ENCODE data around the gene ANXA5. TPM values are rescaled to one million over a fixed set of nuclear protein-coding genes. Genes with fewer than 3 reads are reported as not detected.

Gene ANXA5
- total and polyA plus RNA-seq, 2 donors (not counting 1 experiment from before 2014, with no cell fraction given): 602 to 2,025 TPM

GRCh38 chr4:121726642-121727268 lies 30.0 kb upstream of the ANXA5 start:
- Histone ChIP-seq H3K4me2 (ENCODE audit: extremely low read depth, insufficient read depth, low read length) (no peak overlapping the region), H3K27me3 (ENCODE audit: control insufficient read depth, insufficient read depth, low read length) (no peaks in the 10 kb centered on the region), H3K4me1 (ENCODE audit: control insufficient read depth, extremely low read depth, insufficient read depth, low read length) (peaks cover 16% of the 10 kb centered on the region), H3K4me3 (replicated peaks in 1 of 4; ENCODE audit: control extremely low read depth in 1 of 4, insufficient read depth in 1 of 4, low read depth in 3 of 4, low read length in 4 of 4) (no peak overlapping the region), H3K27ac (ENCODE audit: insufficient read depth, low read length) (no peak overlapping the region), H3K9ac (ENCODE audit: insufficient read depth, low read length) (no peak overlapping the region), H2AFZ (ENCODE audit: low read length) (no peak overlapping the region), H4K20me1 (ENCODE audit: control insufficient read depth, extremely low read depth, insufficient read depth, low read length) (no peaks in the 10 kb centered on the region), H3K79me2 (ENCODE audit: control insufficient read depth, insufficient read depth, low read length) (no peaks in the 10 kb centered on the region), H3K36me3 (ENCODE audit: control insufficient read depth, insufficient read depth, low read length) (no peaks in the 10 kb centered on the region), H3K9me3 (ENCODE audit: control insufficient read depth, insufficient read depth, low read depth, low read length) (no peaks in the 10 kb centered on the region)
- TF ChIP-seq, protein P1, sequence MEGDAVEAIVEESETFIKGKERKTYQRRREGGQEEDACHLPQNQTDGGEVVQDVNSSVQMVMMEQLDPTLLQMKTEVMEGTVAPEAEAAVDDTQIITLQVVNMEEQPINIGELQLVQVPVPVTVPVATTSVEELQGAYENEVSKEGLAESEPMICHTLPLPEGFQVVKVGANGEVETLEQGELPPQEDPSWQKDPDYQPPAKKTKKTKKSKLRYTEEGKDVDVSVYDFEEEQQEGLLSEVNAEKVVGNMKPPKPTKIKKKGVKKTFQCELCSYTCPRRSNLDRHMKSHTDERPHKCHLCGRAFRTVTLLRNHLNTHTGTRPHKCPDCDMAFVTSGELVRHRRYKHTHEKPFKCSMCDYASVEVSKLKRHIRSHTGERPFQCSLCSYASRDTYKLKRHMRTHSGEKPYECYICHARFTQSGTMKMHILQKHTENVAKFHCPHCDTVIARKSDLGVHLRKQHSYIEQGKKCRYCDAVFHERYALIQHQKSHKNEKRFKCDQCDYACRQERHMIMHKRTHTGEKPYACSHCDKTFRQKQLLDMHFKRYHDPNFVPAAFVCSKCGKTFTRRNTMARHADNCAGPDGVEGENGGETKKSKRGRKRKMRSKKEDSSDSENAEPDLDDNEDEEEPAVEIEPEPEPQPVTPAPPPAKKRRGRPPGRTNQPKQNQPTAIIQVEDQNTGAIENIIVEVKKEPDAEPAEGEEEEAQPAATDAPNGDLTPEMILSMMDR (conservative IDR thresholded peaks at IDR 0.05 in 1 of 2, IDR thresholded peaks at IDR 0.05 in 1 of 2; ENCODE audit: low read depth in 1 of 2, low read length in 2 of 2): peak; percentile 57 to 72
- no peak for TF ChIP-seq EZH2 (IDR thresholded peaks at IDR 0.05; ENCODE audit: low read length, missing control alignments)
- DNase-seq (ENCODE audit: low read depth in 2 of 2): peak; percentile 68 to 82

DNA sequence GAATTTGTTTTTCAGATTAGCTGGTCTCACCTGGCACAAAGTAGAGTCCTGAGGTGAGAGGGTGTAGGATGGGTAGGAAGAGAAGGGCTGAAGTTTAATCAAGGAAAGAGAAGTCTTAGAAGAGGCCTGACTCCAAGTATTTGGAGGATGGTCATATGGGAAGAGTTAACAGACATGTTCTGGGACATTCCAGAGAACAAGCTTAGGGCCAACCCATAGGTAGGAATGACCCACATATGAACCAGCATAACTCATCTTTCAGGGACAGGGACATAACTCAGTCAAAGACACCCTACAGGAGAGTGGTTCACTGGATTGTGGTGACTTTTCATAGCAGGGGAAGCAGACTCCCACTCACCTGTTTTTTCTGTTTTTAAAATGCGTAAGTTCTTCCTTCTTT lies 27.9 kb upstream of the ANXA5 start:
- Histone ChIP-seq H3K27ac (ENCODE audit: insufficient read depth, low read length) (no peak overlapping the region), H3K4me1 (ENCODE audit: control insufficient read depth, extremely low read depth, insufficient read depth, low read length) (peaks cover 16% of the 10 kb centered on the region), H3K4me3 (replicated peaks in 1 of 4; ENCODE audit: control extremely low read depth in 1 of 4, insufficient read depth in 1 of 4, low read depth in 3 of 4, low read length in 4 of 4) (no peak overlapping the region), H3K36me3 (ENCODE audit: control insufficient read depth, insufficient read depth, low read length) (no peaks in the 10 kb centered on the region), H3K4me2 (ENCODE audit: extremely low read depth, insufficient read depth, low read length) (no peak overlapping the region), H4K20me1 (ENCODE audit: control insufficient read depth, extremely low read depth, insufficient read depth, low read length) (no peaks in the 10 kb centered on the region), H3K9ac (ENCODE audit: insufficient read depth, low read length) (no peak overlapping the region), H3K9me3 (ENCODE audit: control insufficient read depth, insufficient read depth, low read depth, low read length) (no peaks in the 10 kb centered on the region), H2AFZ (ENCODE audit: low read length) (no peak overlapping the region), H3K27me3 (ENCODE audit: control insufficient read depth, insufficient read depth, low read length) (no peaks in the 10 kb centered on the region), H3K79me2 (ENCODE audit: control insufficient read depth, insufficient read depth, low read length) (no peaks in the 10 kb centered on the region)
- no peak for DNase-seq (ENCODE audit: low read depth in 2 of 2)
- TF ChIP-seq, protein P1 (conservative IDR thresholded peaks at IDR 0.05 in 1 of 2, IDR thresholded peaks at IDR 0.05 in 1 of 2; ENCODE audit: low read depth in 1 of 2, low read length in 2 of 2): no peak
- no peak for TF ChIP-seq EZH2 (IDR thresholded peaks at IDR 0.05; ENCODE audit: low read length, missing control alignments)

GRCh38 chr4:121721700-121722099 lies 24.9 kb upstream of the ANXA5 start:
- Histone ChIP-seq H3K9me3 (ENCODE audit: control insufficient read depth, insufficient read depth, low read depth, low read length) (no peaks in the 10 kb centered on the region), H3K36me3 (ENCODE audit: control insufficient read depth, insufficient read depth, low read length) (no peaks in the 10 kb centered on the region), H3K4me1 (ENCODE audit: control insufficient read depth, extremely low read depth, insufficient read depth, low read length) (no peaks in the 10 kb centered on the region), H3K27ac (ENCODE audit: insufficient read depth, low read length) (no peak overlapping the region), H3K4me2 (ENCODE audit: extremely low read depth, insufficient read depth, low read length) (no peak overlapping the region), H3K27me3 (ENCODE audit: control insufficient read depth, insufficient read depth, low read length) (no peaks in the 10 kb centered on the region), H3K4me3 (replicated peaks in 1 of 4; ENCODE audit: control extremely low read depth in 1 of 4, insufficient read depth in 1 of 4, low read depth in 3 of 4, low read length in 4 of 4) (no peak overlapping the region), H3K79me2 (ENCODE audit: control insufficient read depth, insufficient read depth, low read length) (no peaks in the 10 kb centered on the region), H2AFZ (ENCODE audit: low read length) (no peak overlapping the region), H3K9ac (ENCODE audit: insufficient read depth, low read length) (no peak overlapping the region), H4K20me1 (ENCODE audit: control insufficient read depth, extremely low read depth, insufficient read depth, low read length) (no peaks in the 10 kb centered on the region)
- DNase-seq (ENCODE audit: low read depth in 2 of 2): no peak
- TF ChIP-seq, protein P1 (conservative IDR thresholded peaks at IDR 0.05 in 1 of 2, IDR thresholded peaks at IDR 0.05 in 1 of 2; ENCODE audit: low read depth in 1 of 2, low read length in 2 of 2): no peak
- TF ChIP-seq EZH2 (IDR thresholded peaks at IDR 0.05; ENCODE audit: low read length, missing control alignments): no peak
